BJ (cell line): Measurements from ENCODE around the gene SMAD5. TPM values are rescaled to one million over a fixed set of nuclear protein-coding genes. Genes with fewer than 3 reads are reported as not detected.

ENCODE experiments used
- CTCF ChIA-PET: fragments of 350-600 bp; formaldehyde crosslinking; extraction: SDS; loops from one replicate; lab custom pipeline; 2021; ENCODE audit warnings: antibody characterized with exemption, inconsistent platforms; lab: Yijun Ruan, JAX
- POLR2A ChIA-PET: fragments of 300-600 bp; sonication (Branson Sonifier 250); formaldehyde crosslinking; extraction: SDS; loops from one replicate; lab custom pipeline; 2021; ENCODE audit warnings: antibody characterized with exemption; lab: Charles Lee
- DNase-seq: peaks from one replicate; pipeline ENCODE4 v3.0.0-alpha.2; 2011; ENCODE audit warnings: low read depth
- H3K27me3 ChIP-seq: 2 replicates; pipeline ENCODE4 v1.6.0; 2011; ENCODE audit warnings: low read length; ENCODE audit not compliant: control insufficient read depth, insufficient read depth
- H3K36me3 ChIP-seq: 2 replicates; pipeline ENCODE4 v1.5.1; 2011; ENCODE audit warnings: low read length; ENCODE audit not compliant: control insufficient read depth, insufficient read depth
- H3K4me3 ChIP-seq: 2 replicates; pipeline ENCODE4 v1.5.1; 2011; ENCODE audit warnings: low read depth, mild to moderate bottlenecking, control low read depth, low read length
- CTCF ChIP-seq: IDR thresholded peaks from 2 replicates; pipeline ENCODE4 v1.5.1; 2011; ENCODE audit warnings: low read depth, mild to moderate bottlenecking, control low read depth, inconsistent platforms, low read length, moderate library complexity; ENCODE audit not compliant: insufficient read depth
- polyA plus RNA-seq: library from polyadenylated mRNA; depleted of rRNA; stranded (reverse); fragments of >200 nt; gene quantifications from 2 replicates; pipeline ENCODE4 v1.2.3, GENCODE V29; 2011

The SMAD5 gene
- polyA plus RNA-seq, 1 experiment: 34.3 TPM

- H3K4me3 ChIP-seq: no peak overlapping the region
- TF ChIP-seq CTCF: no peak
- POLR2A ChIA-PET: no interaction called here
- CTCF ChIA-PET: no interaction called here
- H3K27me3 ChIP-seq: no peaks in the 10 kb centered on the region
- no peak for DNase-seq
- H3K36me3 ChIP-seq: no peaks in the 10 kb centered on the region
Measured at GRCh38 chr5:136129445-136129844, 3.2 kb upstream of the SMAD5 start.

GRCh38 chr5:136130581-136130980, 2.1 kb upstream of the SMAD5 start:
- DNase-seq: no peak
- CTCF ChIA-PET: no interaction called here
- no peak overlapping the region for H3K4me3 ChIP-seq
- TF ChIP-seq CTCF: no peak
- POLR2A ChIA-PET: no interaction called here
- H3K27me3 ChIP-seq: no peaks in the 10 kb centered on the region
- no peaks in the 10 kb centered on the region for H3K36me3 ChIP-seq

GRCh38 chr5:136132087-136132486, 558 bp upstream of the SMAD5 start:
- no peaks in the 10 kb centered on the region for H3K36me3 ChIP-seq
- ChIA-PET CTCF (interaction anchor here (0.6 to 0.8 kb wide), 2 partner anchors 10 to 722 kb away, joined by 3 read pairs; no protein-coding TSS in a partner anchor), POLR2A (interaction anchor here (0.6 kb wide), 1 partner anchor 189 kb away, joined by 3 read pairs; no protein-coding TSS in a partner anchor)
- no peak for DNase-seq
- H3K27me3 ChIP-seq: no peaks in the 10 kb centered on the region
- H3K4me3 ChIP-seq: peak overlapping the region; percentile 94
- no peak for TF ChIP-seq CTCF

- POLR2A ChIA-PET: no interaction called here
- no peaks in the 10 kb centered on the region for H3K27me3 ChIP-seq
- no peak for TF ChIP-seq CTCF
- CTCF ChIA-PET: interaction anchor here (1.0 to 2.0 kb wide), 3 partner anchors 10 to 102 kb away, joined by 3 to 5 read pairs (median 4); no protein-coding TSS in a partner anchor
- H3K4me3 ChIP-seq: peak overlapping the region; percentile 94
- no peaks in the 10 kb centered on the region for H3K36me3 ChIP-seq
- DNase-seq: no peak
Measured at GRCh38 chr5:136133222-136133921, 727 bp downstream of the SMAD5 start.

- Histone ChIP-seq H3K36me3 (no peaks in the 10 kb centered on the region), H3K27me3 (no peaks in the 10 kb centered on the region), H3K4me3 (peak overlapping the region; percentile 94)
- DNase-seq: no peak
- TF ChIP-seq CTCF: no peak
- ChIA-PET CTCF (interaction anchor here (0.9 to 2.0 kb wide), 5 partner anchors 10 to 189 kb away, joined by 3 to 5 read pairs (median 4); no protein-coding TSS in a partner anchor), POLR2A (no interaction called here)
Measured at GRCh38 chr5:136133922-136134379, 1.3 kb downstream of the SMAD5 start.
